Activated naive CD4-positive, alpha-beta T cell treated with anti-CD3 and anti-CD28 coated beads, Interleukin-2, amount 50 U/mL, for 72 hours (primary cell): Measurements from ENCODE around the gene AFF1. TPM values are rescaled to one million over a fixed set of nuclear protein-coding genes. Genes with fewer than 3 reads are reported as not detected.

ENCODE experiments used
- ATAC-seq, 2 donors: fragments of 150-1000 bp; cut with Tn5 transposase; 2 replicates each; pipeline ENCODE4 v1.10.0; 2021; ENCODE audit warnings: mild to moderate bottlenecking in 2 of 2, moderate library complexity in 2 of 2
- DNase-seq, 2 donors: peaks; one replicate each; pipeline ENCODE4 v3.0.0; 2021 to 2022; ENCODE audit warnings: low spot score in 2 of 2
- H3K27ac Mint-ChIP-seq, 2 donors: one replicate each; pipeline ENCODE4 v1.8.0; 2022; ENCODE audit warnings: mild to moderate bottlenecking in 2 of 2, mixed read lengths in 2 of 2
- H3K36me3 Mint-ChIP-seq, 2 donors: one replicate each; pipeline ENCODE4 v1.8.0; 2022; ENCODE audit warnings: mixed read lengths in 2 of 2
- H3K9me3 Mint-ChIP-seq, 2 donors: one replicate each; pipeline ENCODE4 v1.8.0; 2022; ENCODE audit warnings: mixed read lengths in 2 of 2
- total RNA-seq, 2 donors: library from RNA; stranded (reverse); gene quantifications; one replicate each; pipeline ENCODE4 v1.2.3, GENCODE V29; 2022

AFF1 gene
- total RNA-seq, 2 donors from 2014 or later: 41.5 to 71.7 TPM

GRCh38 chr4:87103086-87103485 lies 168.3 kb downstream of the AFF1 start:
- Mint-ChIP-seq H3K9me3 (no peaks in the 10 kb centered on the region), H3K27ac (peak overlapping the region; percentile 86 to 96), H3K36me3 (peaks cover 5 to 40% of the 10 kb centered on the region in 2 donors)
- DNase-seq (no peak), ATAC-seq (no peak)

- DNase-seq: no peak
- ATAC-seq: peak; percentile 77 to 83
- H3K36me3 Mint-ChIP-seq: peaks cover 5 to 46% of the 10 kb centered on the region in 2 donors
- no peaks in the 10 kb centered on the region for H3K9me3 Mint-ChIP-seq
- H3K27ac Mint-ChIP-seq: peak overlapping the region; percentile 86 to 98
These were observed 168.9 kb downstream of the AFF1 start for GRCh38 chr4:87103691-87104187.

- ATAC-seq: no peak
- Mint-ChIP-seq H3K27ac (no peak overlapping the region), H3K9me3 (no peaks in the 10 kb centered on the region), H3K36me3 (peaks cover 5 to 44% of the 10 kb centered on the region in 2 donors)
- no peak for DNase-seq
These were observed 170.5 kb downstream of the AFF1 start for GRCh38 chr4:87105101-87105845.

GRCh38 chr4:87108142-87108546 lies 173.3 kb downstream of the AFF1 start:
- Mint-ChIP-seq H3K36me3 (peaks cover 5 to 23% of the 10 kb centered on the region in 2 donors), H3K9me3 (no peaks in the 10 kb centered on the region), H3K27ac (no peak overlapping the region)
- peak; percentile 27 to 43 for ATAC-seq
- no peak for DNase-seq

GRCh38 chr4:87109121-87109520 lies 174.3 kb downstream of the AFF1 start:
- DNase-seq (no peak), ATAC-seq (no peak)
- Mint-ChIP-seq H3K9me3 (no peaks in the 10 kb centered on the region), H3K27ac (peak overlapping the region in 1 of 2 donors; percentile 29), H3K36me3 (peaks cover 7 to 23% of the 10 kb centered on the region in 2 donors)

- DNase-seq (no peak), ATAC-seq (no peak)
- no peak overlapping the region for H3K27ac Mint-ChIP-seq
- H3K36me3 Mint-ChIP-seq: peaks cover 10 to 26% of the 10 kb centered on the region in 2 donors
- no peaks in the 10 kb centered on the region for H3K9me3 Mint-ChIP-seq
These were observed 175.1 kb downstream of the AFF1 start for GRCh38 chr4:87109945-87110344.

GRCh38 chr4:87112063-87112462 lies 177.3 kb downstream of the AFF1 start:
- H3K9me3 Mint-ChIP-seq: no peaks in the 10 kb centered on the region
- DNase-seq (no peak), ATAC-seq (no peak)
- no peak overlapping the region for H3K27ac Mint-ChIP-seq
- H3K36me3 Mint-ChIP-seq: peaks cover 10 to 36% of the 10 kb centered on the region in 2 donors

GRCh38 chr4:87114245-87115062 lies 179.6 kb downstream of the AFF1 start:
- no peak for DNase-seq
- Mint-ChIP-seq H3K9me3 (no peaks in the 10 kb centered on the region), H3K27ac (peak overlapping the region in 1 of 2 donors; percentile 29), H3K36me3 (peaks cover 10 to 26% of the 10 kb centered on the region in 2 donors)
- ATAC-seq: no peak

GRCh38 chr4:87116231-87116630 lies 181.4 kb downstream of the AFF1 start:
- no peak for DNase-seq
- peak overlapping the region in 1 of 2 donors; percentile 35 for H3K27ac Mint-ChIP-seq
- no peak for ATAC-seq
- no peaks in the 10 kb centered on the region for H3K9me3 Mint-ChIP-seq
- peaks cover 14 to 35% of the 10 kb centered on the region in 2 donors for H3K36me3 Mint-ChIP-seq

GRCh38 chr4:87117051-87117731 lies 182.4 kb downstream of the AFF1 start:
- H3K36me3 Mint-ChIP-seq: peaks cover 14 to 35% of the 10 kb centered on the region in 2 donors
- peak overlapping the region in 1 of 2 donors; percentile 35 for H3K27ac Mint-ChIP-seq
- H3K9me3 Mint-ChIP-seq: no peaks in the 10 kb centered on the region

GRCh38 chr4:87117732-87118075 lies 182.9 kb downstream of the AFF1 start:
- H3K36me3 Mint-ChIP-seq: peaks cover 14 to 35% of the 10 kb centered on the region in 2 donors
- no peak for ATAC-seq
- H3K27ac Mint-ChIP-seq: peak overlapping the region in 1 of 2 donors; percentile 77
- no peak for DNase-seq
- no peaks in the 10 kb centered on the region for H3K9me3 Mint-ChIP-seq

More at GRCh38 chr4:87117051-87117731, 182.4 kb downstream of the AFF1 start:
- no peak for DNase-seq
- no peak for ATAC-seq

- DNase-seq (no peak), ATAC-seq (no peak)
- no peaks in the 10 kb centered on the region for H3K9me3 Mint-ChIP-seq
- peaks cover 14 to 35% of the 10 kb centered on the region in 2 donors for H3K36me3 Mint-ChIP-seq
- H3K27ac Mint-ChIP-seq: no peak overlapping the region
These were observed 183.6 kb downstream of the AFF1 start for GRCh38 chr4:87118421-87118820.

GRCh38 chr4:87118826-87119225 lies 184.0 kb downstream of the AFF1 start:
- Mint-ChIP-seq H3K36me3 (peaks cover 14 to 35% of the 10 kb centered on the region in 2 donors), H3K9me3 (no peaks in the 10 kb centered on the region), H3K27ac (peak overlapping the region in 1 of 2 donors; percentile 29)
- ATAC-seq: peak; percentile 49 to 54
- DNase-seq: no peak

- Mint-ChIP-seq H3K9me3 (no peaks in the 10 kb centered on the region), H3K27ac (no peak overlapping the region), H3K36me3 (peaks cover 10 to 24% of the 10 kb centered on the region in 2 donors)
- DNase-seq (no peak), ATAC-seq (peak; percentile 69 to 71)
These were observed 185.2 kb downstream of the AFF1 start for GRCh38 chr4:87120010-87120409.

GRCh38 chr4:87120411-87121162 lies 185.8 kb downstream of the AFF1 start:
- no peak for ATAC-seq
- peaks cover 10 to 22% of the 10 kb centered on the region in 2 donors for H3K36me3 Mint-ChIP-seq
- no peaks in the 10 kb centered on the region for H3K9me3 Mint-ChIP-seq
- DNase-seq: no peak
- H3K27ac Mint-ChIP-seq: peak overlapping the region in 1 of 2 donors; percentile 81
